ENCODE data around the gene BTNL8.
A peak's percentile ranks its signal among the peaks of the same experiment; 100 is the strongest.

The BTNL8 gene, protein sequence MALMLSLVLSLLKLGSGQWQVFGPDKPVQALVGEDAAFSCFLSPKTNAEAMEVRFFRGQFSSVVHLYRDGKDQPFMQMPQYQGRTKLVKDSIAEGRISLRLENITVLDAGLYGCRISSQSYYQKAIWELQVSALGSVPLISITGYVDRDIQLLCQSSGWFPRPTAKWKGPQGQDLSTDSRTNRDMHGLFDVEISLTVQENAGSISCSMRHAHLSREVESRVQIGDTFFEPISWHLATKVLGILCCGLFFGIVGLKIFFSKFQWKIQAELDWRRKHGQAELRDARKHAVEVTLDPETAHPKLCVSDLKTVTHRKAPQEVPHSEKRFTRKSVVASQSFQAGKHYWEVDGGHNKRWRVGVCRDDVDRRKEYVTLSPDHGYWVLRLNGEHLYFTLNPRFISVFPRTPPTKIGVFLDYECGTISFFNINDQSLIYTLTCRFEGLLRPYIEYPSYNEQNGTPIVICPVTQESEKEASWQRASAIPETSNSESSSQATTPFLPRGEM

DNA sequence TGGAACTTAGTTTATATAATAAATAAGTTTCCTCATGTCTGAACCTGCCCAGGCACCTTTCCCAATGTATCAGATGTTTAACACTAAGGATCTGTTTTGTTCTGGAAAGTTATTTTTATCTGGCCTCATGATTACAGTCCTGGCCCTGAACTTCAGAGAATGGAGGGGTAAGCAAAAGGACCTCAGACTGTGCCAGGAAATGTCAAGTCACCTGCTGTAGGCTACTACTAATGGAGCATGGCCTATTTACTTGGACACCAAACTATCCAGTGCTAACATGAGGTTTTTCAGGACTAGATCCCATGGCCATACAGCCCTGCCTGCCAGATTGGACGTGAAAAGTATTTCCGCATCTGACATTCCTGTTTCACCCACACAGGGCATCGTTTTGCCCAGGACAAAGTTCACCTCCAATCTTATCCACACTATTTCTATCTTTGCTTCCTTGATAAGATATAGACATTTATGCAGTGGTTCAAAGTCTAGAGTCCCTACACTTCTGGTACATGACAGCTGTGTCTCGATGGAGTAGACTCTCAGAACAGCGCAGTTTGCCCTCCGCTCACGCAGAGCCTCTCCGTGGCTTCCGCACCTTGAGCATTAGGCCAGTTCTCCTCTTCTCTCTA, at the start of gene BTNL8:
TSS of gene BTNL8 (plus strand) at position 539 of the 626 bp plus-strand sequence. CDS start 152 bp downstream, outside the sequence.
- DNase-seq (ENCODE audit: low spot score): no peak

DNA sequence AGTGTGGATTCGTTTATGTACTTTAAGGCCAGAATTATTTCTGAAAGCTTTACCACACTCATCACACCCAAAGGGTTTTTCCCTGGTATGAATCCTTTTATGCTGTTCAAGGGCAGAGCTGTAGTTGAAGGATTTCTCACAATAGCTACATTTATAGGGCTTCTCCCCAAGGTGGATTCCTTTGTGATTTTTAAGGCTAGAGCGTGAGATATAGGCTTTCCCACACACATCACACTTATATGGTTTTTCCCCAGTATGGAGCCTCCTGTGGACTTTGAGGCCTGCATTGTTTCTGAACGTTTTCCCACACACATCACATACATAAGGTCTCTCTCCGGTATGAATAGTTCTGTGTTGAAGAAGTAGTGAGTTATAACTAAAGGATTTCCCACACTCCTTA, 49.1 kb upstream of the BTNL8 start:
- no peak for DNase-seq (ENCODE audit: low spot score)

DNA sequence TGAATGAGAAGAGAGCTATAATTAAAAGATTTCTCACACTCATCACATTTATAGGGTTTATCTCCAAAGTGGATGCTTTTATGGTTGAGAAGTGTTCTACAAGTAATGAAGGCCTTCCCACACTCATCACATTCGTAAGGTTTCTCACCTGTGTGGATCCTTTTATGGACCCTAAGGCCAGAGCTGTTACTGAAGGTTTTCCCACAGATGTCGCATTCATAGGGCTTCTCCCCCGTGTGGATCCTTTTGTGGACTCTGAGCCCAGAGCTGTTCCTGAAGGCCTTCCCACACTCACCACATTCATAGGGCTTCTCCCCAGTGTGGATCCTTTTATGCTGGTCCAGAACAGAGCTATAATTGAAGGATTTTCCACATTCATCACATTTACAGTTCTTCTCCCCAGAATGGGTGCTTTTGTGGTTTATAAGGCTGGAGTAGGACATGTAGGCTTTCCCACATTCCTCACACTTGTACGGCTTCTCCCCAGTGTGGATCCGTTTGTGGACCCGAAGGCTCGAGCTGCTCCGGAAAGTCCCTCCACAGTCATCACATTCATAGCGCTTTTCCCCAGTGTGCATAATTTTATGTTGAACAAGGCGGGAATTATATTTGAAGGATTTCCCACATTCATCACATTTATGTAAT, 48.4 kb upstream of the BTNL8 start:
- no peak for DNase-seq (ENCODE audit: low spot score)

DNA sequence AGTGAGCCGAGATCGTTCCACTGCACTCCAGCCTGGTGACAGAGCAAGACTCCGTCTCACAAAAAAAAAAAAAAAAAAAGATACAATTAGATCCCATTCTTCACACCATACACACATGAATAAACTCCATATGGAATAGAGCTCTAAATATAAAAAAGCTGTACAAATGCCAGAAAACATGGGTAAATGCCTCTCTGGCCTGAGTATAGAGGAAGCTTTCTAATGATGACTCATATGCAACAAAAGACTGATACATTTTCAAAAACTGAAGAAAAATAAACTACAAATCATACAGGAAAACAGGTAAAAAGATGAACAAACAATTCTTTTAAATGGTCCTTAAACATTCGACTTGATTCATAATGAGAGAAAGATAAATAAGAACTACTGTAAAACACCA, 46.5 kb upstream of the BTNL8 start:
- DNase-seq (ENCODE audit: low spot score): no peak

DNA sequence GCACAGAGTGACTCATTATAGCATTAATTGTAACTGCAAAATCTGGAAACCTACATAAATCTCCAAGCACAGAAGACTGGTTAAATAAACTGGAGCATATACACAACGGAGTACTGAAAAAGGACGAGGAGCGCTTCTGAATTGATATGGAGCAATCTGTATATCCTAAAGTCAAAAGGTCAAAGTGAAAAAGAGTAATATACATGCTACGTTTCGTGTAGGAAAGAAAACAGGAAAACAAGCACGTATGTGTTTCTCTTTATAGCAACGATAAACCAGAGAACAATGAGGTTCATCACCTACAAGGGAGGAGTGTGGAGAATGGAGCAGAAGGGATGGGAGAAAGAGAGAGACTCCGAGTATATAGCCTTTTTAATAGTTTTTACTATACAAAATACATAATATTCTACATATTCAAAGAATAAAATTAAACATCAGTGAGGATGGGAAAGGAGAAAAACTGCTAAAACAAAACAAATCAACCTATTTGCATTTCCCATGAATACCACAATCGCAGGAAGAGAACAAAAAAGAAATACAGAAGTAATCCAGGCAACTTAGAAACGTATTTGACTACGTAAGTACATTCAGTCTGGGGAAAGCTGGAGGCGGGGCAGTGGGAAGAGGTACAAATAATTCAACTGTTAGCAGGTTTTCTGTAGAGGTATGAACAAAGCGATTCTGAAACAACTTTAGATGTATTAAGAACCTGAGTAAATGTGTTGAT, 45.7 kb upstream of the BTNL8 start:
- no peak for DNase-seq (ENCODE audit: low spot score)

DNA sequence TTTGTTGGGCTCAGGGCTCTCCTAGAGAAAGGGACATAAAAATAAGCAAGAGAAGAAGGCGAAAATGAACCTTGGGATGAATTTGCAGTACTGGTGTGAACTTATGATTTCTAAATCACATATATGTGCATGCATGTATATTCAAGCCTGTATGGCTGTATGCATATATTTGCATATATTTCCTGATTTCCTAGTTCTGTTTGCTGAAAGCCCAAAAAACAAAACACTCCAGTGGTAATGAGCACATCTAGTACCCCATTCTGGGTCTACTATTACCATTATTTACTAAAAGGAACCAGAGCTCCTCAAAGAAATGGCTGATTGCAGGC, 45.1 kb upstream of the BTNL8 start:
- no peak for DNase-seq (ENCODE audit: low spot score)

DNA sequence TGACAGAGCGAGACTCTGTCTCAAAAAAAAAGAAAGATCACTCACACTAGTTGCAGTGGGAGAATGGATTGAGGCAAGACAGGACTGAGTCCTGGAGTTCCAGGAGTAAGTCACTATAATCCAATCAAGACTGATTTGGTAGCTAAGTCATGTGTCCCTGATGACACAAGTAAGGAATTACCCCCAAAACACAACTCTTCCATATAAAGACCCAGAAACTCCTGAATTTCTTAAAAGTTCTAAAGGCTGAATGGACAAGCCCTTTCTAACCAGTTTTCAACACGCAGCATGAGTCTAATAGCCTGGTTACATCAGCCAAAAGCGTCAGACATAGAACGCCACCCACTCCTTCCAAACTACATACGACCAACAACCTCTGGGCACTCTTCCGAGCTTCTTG, 40.4 kb upstream of the BTNL8 start:
- DNase-seq (ENCODE audit: low spot score): no peak

DNA sequence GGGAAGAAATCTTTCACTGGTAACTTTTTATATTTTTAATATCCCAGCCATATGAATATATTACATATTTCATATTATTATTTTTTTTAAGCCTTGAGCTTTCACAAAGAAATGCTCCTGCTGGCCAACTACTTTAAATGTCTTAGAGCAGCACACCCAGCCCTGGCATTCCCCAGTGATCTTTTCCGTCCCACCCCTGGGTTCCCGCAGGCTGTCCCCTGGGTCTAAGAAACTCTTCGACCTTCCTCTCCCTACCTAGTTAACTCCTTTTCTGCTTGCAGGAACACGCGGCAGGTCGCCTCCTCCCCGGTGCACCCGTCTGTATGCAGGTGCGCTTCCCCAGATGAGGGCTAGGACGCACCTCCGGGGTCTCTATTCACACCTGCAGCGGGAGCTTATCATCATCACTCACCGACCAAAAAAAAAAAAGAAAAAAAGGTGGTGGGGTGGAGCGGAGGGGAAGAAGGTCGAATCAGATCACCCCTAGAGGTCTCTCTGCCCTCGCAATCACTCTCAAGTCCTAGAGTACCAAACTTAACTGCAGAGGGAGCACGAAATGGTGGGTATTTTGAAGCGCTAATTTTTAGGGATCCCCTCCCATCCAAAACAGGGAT, 38.6 kb upstream of the BTNL8 start:
- peak; percentile 76 for DNase-seq (ENCODE audit: low spot score)

DNA sequence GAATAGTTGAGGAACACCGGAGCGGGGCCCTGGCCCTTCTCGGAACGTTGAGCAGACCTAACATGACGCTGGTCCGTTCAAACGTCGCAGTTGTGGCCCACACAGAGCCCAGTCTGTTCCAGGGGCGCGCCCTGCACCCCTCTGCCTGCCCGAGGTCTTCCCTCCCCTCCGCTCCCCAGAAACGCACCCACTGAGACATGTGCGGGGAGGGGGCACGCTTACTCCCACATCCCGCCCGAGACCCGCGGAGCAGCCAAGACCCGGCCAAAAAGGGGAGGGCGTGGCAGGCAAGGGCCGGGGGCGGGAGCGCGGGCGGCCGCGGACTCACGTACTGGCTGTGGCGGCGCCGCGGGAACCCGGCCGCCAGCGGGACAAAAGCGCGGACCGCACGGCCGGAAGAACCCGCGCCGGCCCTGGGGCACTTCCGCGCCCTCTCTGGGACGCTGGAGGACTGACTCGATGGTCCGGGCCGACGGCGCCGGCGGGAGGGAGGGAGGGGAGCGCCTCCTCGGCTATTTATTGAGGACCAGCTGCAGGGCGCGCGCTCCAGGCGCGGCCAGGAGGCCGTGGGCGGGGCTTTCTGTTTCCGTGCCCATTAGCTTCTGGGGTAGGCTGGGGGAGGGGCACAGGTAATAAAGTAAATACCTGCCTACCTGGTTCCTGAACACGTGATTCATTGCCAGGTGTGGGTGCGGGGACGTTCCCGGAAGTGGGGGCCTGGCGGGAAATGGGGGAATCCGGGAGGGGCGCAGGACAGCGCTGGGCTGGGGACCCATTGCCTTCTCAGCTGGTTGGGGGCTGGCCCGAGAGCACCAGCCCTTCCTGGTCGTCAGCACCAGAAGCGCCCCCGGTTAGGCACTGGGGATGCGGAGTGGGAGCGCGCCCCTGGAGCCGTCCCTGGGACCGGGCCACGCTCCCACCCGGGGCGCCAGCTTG, 37.8 kb upstream of the BTNL8 start, which contains the start of gene ZFP62:
TSS of gene ZFP62 (minus strand) at position 390 of the 936 bp plus-strand sequence. CDS start at position 333, 57 bp downstream.
- DNase-seq (ENCODE audit: low spot score): peak; percentile 91

DNA sequence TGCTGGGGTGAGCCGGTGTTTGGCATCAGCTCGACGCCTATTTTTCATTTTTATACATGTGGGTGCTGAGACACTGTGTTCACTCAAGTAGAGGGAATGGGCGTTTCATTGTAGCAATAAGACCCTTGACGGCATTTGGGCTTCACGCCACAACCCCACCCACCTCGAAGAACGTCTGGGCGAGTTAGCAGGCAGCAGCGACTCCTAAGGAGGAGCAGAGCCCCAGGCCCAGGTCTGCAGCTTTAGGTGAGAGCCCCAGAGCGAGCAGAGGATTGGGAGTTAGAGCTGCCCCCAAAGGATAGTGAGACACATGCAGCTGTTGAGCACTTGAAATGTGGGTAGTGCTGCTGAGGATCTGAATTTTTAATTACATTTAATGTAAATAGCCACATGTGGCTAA, 36.3 kb upstream of the BTNL8 start:
- no peak for DNase-seq (ENCODE audit: low spot score)

DNA sequence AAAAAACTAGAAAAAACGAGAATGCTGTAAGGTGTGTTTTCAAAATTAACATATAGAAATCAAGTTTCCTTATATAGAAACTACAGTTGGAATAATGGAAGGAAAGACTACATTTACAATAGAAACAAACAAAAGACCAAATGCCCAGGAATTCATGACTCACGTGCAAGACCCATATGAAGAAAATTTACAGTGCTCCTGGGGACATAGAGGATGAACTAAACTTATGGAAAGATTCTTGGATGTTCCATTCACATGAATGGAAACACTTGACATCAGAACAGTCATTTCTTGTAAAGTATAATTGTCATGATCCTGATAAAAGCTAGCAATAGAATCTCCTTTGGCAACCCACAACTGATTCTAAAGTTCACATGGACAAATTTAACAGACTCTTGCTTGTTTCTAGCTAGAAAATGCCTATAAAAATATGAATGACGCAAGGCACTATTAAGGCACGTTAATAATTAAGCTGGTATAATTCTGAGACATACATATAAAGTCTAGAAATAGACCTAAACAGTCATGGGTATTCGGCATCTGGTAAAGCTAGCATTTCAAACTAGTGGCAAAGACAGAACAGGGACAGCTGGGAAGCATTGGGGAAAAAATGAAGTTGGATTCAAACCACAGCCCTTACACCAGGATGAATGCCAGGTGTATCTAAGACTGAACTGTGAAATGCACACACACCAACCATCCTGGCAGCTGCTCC, 32.8 kb upstream of the BTNL8 start:
- DNase-seq (ENCODE audit: low spot score): no peak

DNA sequence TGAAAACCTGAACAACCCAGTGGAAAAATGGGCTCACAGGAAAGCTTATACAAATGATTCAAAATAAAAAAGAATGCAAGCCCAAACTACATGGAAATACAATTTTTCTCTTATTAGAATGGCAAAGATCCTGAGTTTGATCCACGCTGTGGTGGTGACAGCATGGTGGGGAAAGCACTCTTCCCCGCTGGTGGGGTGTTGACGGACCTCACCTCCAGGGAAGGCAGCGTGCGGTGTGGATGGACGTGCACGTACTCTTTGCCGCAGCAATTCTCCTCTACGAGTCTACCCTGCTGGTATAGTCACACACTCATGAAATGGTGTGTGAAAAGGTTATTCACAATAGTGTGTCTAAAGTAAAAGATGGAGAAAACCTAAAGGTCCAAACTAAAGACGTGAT, 32.0 kb upstream of the BTNL8 start:
- DNase-seq (ENCODE audit: low spot score): no peak

DNA sequence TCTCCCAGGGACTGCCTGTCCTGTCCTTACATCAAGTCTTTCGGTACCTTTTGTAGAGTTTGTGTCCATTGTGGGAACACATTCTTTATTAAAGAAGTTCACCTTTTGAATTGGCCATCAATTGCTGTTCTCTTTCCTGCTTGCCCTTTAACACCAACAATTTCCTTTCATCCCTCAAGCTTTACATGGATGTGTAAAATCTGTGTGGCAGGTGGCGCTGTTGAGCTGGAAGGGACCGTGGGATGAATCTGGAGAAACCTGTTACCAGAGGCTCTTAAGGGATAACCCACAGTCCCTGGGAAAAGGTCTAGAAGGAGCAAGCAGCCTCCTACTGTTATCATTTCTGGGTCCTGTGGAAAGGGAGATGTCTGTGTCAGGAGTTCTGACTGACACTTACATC, 30.0 kb upstream of the BTNL8 start:
- peak; percentile 52 for DNase-seq (ENCODE audit: low spot score)

DNA sequence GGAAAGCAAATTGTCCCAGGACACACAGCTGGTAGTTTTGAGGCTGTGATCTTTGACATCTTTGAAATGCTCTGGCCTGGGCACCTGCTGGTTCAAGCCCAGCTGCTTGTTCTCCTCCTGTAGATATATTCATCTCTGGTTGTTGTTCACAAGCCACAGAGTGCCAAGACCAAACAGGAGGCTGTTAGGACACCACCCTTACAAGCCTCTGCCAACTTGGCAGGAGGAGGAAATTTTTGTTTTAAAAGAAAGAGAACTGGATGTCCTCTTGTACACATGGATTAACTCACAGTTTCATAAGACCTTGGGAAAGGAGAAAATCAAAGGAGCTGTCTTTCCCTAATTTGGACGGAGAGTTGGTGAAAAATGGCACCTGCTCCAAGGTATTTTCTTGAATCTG, 29.4 kb upstream of the BTNL8 start:
- no peak for DNase-seq (ENCODE audit: low spot score)

DNA sequence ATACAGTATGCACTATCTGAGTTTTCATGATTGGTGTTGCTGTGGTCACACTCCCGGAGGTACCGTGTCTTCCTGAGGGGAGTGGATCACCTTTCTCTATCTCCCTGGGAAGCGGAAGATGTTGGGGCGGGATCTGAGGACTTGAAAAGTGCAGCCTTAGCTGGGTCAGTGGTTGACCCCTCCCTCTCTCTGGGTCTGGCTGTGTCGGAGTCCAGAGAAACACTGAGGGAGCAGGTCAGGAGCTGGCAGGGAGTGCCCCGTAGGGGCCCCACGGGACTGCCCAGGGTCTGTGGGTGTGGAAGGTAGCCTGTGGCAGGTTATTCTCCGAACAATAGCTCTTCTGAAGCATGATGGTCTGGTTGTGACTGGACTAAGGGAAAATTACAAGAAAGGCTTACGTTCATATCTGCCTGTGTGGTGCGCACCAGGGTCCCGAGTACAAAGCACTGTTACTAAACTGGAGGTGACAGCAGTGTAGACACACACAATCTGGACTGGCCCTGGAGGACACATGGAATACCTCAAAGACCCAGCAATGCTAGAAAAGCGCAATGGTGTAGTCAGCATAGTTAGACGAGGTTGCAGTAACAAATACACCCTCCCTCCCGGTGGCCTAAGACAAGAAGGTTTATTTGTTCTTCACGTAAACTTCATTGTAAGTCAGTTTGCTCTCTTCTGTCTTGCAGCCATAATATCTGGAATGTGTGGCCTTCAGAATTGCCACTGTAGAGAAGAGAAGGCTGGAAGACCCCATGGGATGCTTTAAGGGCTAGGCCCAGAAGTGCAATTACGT, 28.5 kb upstream of the BTNL8 start:
- no peak for DNase-seq (ENCODE audit: low spot score)

DNA sequence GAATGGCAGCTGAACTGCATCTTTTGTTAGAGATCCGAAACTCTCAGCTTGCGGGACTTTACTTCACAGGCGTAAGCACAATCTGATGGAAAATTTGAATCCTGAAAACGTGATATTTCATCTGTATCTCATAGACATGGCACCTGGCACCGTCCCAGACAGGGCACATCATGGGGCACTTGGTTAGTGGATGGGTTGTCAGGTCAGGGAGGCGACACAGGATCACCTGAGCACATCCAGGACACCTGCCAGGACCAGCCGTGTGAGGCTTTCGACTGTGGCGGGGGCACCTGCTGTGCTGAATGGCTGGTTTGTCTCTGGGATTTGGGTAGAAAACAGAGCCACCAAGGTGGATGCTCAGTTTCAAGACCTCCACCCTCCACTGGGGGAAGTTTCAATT, 26.5 kb upstream of the BTNL8 start:
- no peak for DNase-seq (ENCODE audit: low spot score)

DNA sequence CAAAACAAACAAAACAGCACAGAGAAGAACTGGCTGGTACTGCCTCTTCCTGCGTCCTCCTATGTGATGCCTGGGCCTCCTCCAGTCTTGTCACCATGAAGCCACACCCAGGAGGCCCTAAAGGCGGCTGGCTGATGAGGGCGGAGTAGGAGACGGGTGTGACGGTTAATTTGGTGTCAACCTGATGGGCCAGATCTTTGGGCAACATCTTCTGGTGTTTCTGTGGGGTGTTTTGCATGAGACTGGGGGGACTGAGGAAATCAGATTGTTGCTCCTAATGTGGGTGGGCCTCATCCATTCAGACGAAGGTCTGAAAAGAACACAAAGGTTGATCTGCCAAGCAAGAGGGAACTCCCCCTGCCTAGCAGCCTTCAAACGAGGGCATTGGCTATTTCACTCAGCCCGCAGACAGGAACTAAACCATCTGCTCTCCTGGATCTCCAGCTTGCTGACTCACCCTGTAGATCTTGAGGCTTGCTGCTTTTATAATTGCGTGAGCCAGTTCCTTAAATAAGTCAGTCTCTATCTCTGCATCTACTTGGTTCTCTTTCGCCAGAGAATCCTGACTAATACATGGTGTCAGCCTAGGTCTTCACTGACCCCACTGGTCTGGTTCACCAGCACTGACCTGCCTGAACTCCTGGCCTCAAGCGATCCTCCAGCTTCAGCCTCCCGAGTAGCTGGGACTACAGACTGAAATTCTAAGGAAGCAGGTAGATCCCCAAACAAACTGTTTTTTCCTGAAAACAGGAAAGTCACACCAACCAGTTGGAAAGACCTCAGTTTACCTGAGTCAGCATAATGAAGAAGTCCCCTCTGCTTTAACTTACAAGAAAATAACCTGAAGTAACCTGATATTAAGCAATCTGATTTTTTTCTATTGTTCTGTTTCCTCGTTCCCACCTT, 25.1 kb upstream of the BTNL8 start:
- DNase-seq (ENCODE audit: low spot score): no peak

Data from germinal center (tissue), 1 donor.